Epithelial cell of proximal tubule (primary cell): Measurements from ENCODE around the gene RORB. TPM values are rescaled to one million over a fixed set of nuclear protein-coding genes. Genes with fewer than 3 reads are reported as not detected.
A peak's percentile ranks its signal among the peaks of the same experiment; 100 is the strongest.

Source experiments
- DNase-seq: peaks from one replicate; pipeline ENCODE4 v3.0.0-alpha.2; 2011; ENCODE audit warnings: low read depth
- H3K4me3 ChIP-seq: 2 replicates; pipeline ENCODE4 v1.5.1; 2011; ENCODE audit warnings: low read depth, mild to moderate bottlenecking, low read length
- CTCF ChIP-seq: conservative IDR thresholded peaks from 2 replicates; pipeline ENCODE4 v1.5.1; 2012; ENCODE audit warnings: low read depth, mild to moderate bottlenecking, low read length
- total RNA-seq: library from RNA; depleted of rRNA; stranded (reverse); fragments of >200 nt; gene quantifications from 2 replicates; pipeline ENCODE4 v1.2.3, GENCODE V29; 2015

RORB gene
- total RNA-seq, 1 donor from 2014 or later: not detected

GRCh38 chr9:74683322-74683721, 186.2 kb downstream of the RORB start:
- TF ChIP-seq CTCF: no peak
- no peak overlapping the region for H3K4me3 ChIP-seq
- no peak for DNase-seq

GRCh38 chr9:74691058-74691457, 193.9 kb downstream of the RORB start:
- no peak for TF ChIP-seq CTCF
- DNase-seq: no peak
- H3K4me3 ChIP-seq: no peak overlapping the region

DNA sequence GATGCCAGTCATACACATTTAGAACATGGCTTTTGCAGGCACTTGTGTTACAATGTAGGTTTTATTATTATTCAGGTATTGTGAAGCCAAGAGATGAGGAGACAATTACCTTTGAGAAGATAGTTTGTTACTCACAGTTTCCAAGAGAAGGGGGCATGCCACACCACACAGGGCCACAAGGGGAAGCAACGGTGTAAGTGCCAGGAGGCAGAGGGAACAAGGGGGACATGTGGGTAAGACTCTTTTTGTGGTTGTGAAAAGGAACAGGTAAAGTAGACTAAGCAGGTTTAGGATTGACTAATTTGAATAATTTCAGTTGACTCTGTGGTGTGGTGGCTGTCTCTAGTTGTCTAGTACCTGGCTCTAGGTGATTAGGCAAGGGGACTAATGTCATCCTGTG, 199.4 kb downstream of the RORB start:
- TF ChIP-seq CTCF: peak; percentile 6
- no peak overlapping the region for H3K4me3 ChIP-seq
- no peak for DNase-seq

DNA sequence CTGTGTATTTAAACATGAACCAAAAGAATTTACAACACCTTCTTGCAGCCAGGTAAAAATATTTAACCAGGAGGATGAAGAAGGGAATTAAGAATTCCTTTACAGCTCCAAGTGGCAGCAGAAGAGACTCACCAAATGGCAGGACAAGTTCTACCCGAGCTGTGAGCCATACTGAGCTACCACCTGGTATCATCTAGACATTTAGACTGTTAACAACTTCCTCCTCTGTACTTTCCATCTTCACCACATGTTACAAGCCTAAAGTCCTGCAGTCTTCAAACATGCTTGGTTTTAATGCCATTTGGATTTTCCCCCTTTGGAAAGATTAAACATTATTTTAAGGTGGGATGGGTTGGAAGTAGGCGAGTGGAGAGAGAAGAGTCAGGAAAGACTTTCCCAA, 200.4 kb downstream of the RORB start:
- no peak for DNase-seq
- TF ChIP-seq CTCF: no peak
- H3K4me3 ChIP-seq: no peak overlapping the region

DNA sequence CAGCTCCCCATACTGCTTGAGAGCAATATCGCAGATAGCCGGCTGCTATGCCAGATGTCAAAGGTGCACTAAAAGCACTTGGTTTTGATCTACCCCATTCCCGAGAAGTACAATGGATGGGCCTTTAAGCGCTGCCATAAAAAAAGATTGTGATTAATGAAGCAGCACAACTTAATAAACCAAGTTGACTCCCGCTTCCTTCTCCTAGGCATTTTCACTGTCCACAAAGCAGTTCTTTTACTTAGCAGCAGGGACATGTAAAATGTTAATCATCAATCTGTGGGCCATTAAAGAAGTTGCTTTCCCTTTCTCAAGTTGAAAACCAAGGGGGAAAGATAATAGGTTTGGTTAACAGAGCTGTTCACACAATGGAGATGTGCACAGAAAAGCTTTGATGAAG, 214.2 kb downstream of the RORB start:
- no peak overlapping the region for H3K4me3 ChIP-seq
- no peak for DNase-seq
- no peak for TF ChIP-seq CTCF

DNA sequence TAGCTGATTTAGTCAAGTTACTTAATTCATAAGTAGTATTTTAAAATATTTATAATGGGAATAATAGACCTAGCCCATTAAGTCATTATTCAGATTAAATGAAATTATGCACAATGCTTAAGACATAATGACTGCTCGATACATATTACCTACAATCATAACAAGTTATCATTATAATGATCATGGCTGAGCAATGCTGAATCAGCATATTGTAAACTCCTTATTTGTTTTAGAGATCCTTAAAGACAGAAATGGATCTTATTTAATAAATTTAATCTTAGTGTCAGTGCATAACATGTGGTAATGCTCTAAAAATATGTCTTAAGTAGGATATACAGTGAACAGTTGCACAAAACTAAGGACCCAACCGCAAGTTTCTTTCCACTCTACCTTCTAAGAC, 221.6 kb downstream of the RORB start:
- no peak for DNase-seq
- TF ChIP-seq CTCF: no peak
- no peak overlapping the region for H3K4me3 ChIP-seq

DNA sequence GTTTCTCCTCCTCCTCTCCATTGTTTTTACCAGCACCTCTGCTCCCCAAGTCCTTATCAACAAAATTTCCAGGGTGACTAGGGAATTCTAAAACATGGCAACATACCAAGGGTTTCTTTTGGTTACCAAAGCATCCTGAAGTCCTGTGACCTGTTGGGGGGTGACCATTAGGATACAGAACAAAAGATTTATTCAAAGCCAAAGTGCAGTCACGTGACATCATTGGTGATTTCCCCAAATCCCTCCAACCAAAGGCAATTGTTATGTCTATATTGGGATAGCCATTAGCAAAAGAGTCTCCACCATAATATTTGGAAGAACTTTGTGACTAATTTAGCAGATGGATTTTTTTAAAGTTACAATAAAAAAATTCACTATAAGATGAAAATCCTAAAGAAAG, 222.2 kb downstream of the RORB start:
- TF ChIP-seq CTCF: no peak
- no peak overlapping the region for H3K4me3 ChIP-seq
- no peak for DNase-seq
